Natural killer cell (primary cell): Measurements from ENCODE around the gene PGAM2. TPM values are rescaled to one million over a fixed set of nuclear protein-coding genes. Genes with fewer than 3 reads are reported as not detected.

Experiments used
- ATAC-seq, 3 donors: fragments of 150-1000 bp in 2 of 3; fragments of 200-7000 bp in 1 of 3; cut with Tn5 transposase; 1 replicate in 1 of 3; 2 replicates in 2 of 3; pipeline ENCODE4 v1.10.0; 2021; ENCODE audit warnings: mild to moderate bottlenecking in 2 of 3, moderate library complexity in 2 of 3
- DNase-seq, 2 donors: peaks; one replicate each; pipeline versions ENCODE4 v3.0.0 to v3.0.0-alpha.2; 2013 to 2021; ENCODE audit warnings: mixed read lengths in 1 of 2
- H3K27ac ChIP-seq: one replicate; pipeline ENCODE4 v1.5.1; 2013; ENCODE audit warnings: mild to moderate bottlenecking, low read length
- H3K27me3 ChIP-seq: one replicate; pipeline ENCODE4 v1.6.1; 2013; ENCODE audit warnings: low read length; ENCODE audit not compliant: control insufficient read depth, insufficient read depth
- H3K36me3 ChIP-seq: one replicate; pipeline ENCODE4 v1.6.1; 2013; ENCODE audit warnings: low read length; ENCODE audit not compliant: control insufficient read depth, insufficient read depth
- H3K4me1 ChIP-seq: one replicate; pipeline ENCODE4 v1.6.1; 2013; ENCODE audit warnings: low read length; ENCODE audit not compliant: control insufficient read depth, insufficient read depth
- H3K4me3 ChIP-seq: one replicate; pipeline ENCODE4 v1.5.1; 2013; ENCODE audit warnings: low read length
- H3K9me3 ChIP-seq: one replicate; pipeline ENCODE4 v1.6.1; 2013; ENCODE audit warnings: low read length; ENCODE audit not compliant: control insufficient read depth, insufficient read depth
- H3K27ac Mint-ChIP-seq, 2 donors: one replicate each; pipeline ENCODE4 v1.8.0; 2022; ENCODE audit warnings: mild to moderate bottlenecking in 2 of 2, mixed read lengths in 2 of 2, moderate library complexity in 1 of 2
- H3K27me3 Mint-ChIP-seq, 2 donors: one replicate each; pipeline ENCODE4 v1.8.0; 2022; ENCODE audit warnings: low read depth in 2 of 2, mixed read lengths in 2 of 2
- H3K36me3 Mint-ChIP-seq: one replicate; pipeline ENCODE4 v1.8.0; 2022; ENCODE audit warnings: mixed read lengths
- H3K4me1 Mint-ChIP-seq, 2 donors: one replicate each; pipeline ENCODE4 v1.8.0; 2022; ENCODE audit warnings: mixed read lengths in 2 of 2
- H3K4me3 Mint-ChIP-seq: one replicate; pipeline ENCODE4 v1.8.0; 2022; ENCODE audit warnings: mild to moderate bottlenecking, moderate library complexity, mixed read lengths
- H3K9me3 Mint-ChIP-seq, 2 donors: one replicate each; pipeline ENCODE4 v1.8.0; 2022; ENCODE audit warnings: mixed read lengths in 2 of 2
- CTCF ChIP-seq: fragments of 200-600 bp; IDR thresholded peaks from one replicate; pipeline ENCODE4 v1.8.0; 2022; ENCODE audit warnings: antibody characterized with exemption
- WGBS: methylation state at CpG from one replicate; pipeline ENCODE4 v1.1.7; 2013; ENCODE audit warnings: missing lambda C conversion rate; ENCODE audit not compliant: insufficient coverage; 5-methylcytosine and 5-hydroxymethylcytosine counted together
- intact Hi-C: fragments of 100-400 bp; cut with micrococcal nuclease; formaldehyde crosslinking; loops from one replicate; pipeline ENCODE4 v1.14.2; 2022
- total RNA-seq, 4 donors: library from RNA; stranded (reverse); fragments of 120-200 nt in 1 of 4; gene quantifications; one replicate each; pipeline versions ENCODE4 v1.2.3 to v1.2.4, GENCODE V29; 2013 to 2022

PGAM2 gene
- total RNA-seq, 3 donors from 2014 or later (not counting 1 experiment from before 2014, with no cell fraction given), result 1.0 to 1.9 (median 1.5) TPM

- Histone ChIP-seq H3K36me3 (no peaks in the 10 kb centered on the region), H3K4me1 (peaks cover 11% of the 10 kb centered on the region), H3K27ac (no peak overlapping the region), H3K4me3 (no peak overlapping the region), H3K27me3 (no peaks in the 10 kb centered on the region), H3K9me3 (no peaks in the 10 kb centered on the region)
- intact Hi-C loops, result no loop called here
- ATAC-seq (no peak), DNase-seq (no peak)
- H3K9me3 Mint-ChIP-seq, result no peaks in the 10 kb centered on the region
- peaks cover 1 to 3% of the 10 kb centered on the region in 2 donors for H3K27me3 Mint-ChIP-seq
- no peak overlapping the region for H3K4me3 Mint-ChIP-seq
- WGBS, result 95% methylated on average over 3 of the region's 3 CpGs
- no peak overlapping the region for H3K27ac Mint-ChIP-seq
- no peak for TF ChIP-seq CTCF
- H3K36me3 Mint-ChIP-seq, result no peaks in the 10 kb centered on the region
- H3K4me1 Mint-ChIP-seq, result no peaks in the 10 kb centered on the region
These were observed 30.4 kb upstream of the PGAM2 start for GRCh38 chr7:44095781-44096180.

GRCh38 chr7:44094883-44095592 is 29.7 kb upstream of the PGAM2 start:
- intact Hi-C loops, result no loop called here
- H3K4me3 Mint-ChIP-seq, result no peak overlapping the region
- no peak overlapping the region for H3K27ac Mint-ChIP-seq
- no peak for TF ChIP-seq CTCF
- no peak overlapping the region for H3K27ac ChIP-seq
- no peaks in the 10 kb centered on the region for H3K9me3 Mint-ChIP-seq
- H3K9me3 ChIP-seq, result no peaks in the 10 kb centered on the region
- no peak overlapping the region for H3K4me3 ChIP-seq
- no peaks in the 10 kb centered on the region for H3K4me1 Mint-ChIP-seq
- no peaks in the 10 kb centered on the region for H3K36me3 Mint-ChIP-seq
- H3K27me3 ChIP-seq, result no peaks in the 10 kb centered on the region
- H3K4me1 ChIP-seq, result peaks cover 11% of the 10 kb centered on the region
- 73% methylated on average over 2 of the region's 2 CpGs for WGBS
- H3K36me3 ChIP-seq, result no peaks in the 10 kb centered on the region
- ATAC-seq (no peak), DNase-seq (no peak)
- H3K27me3 Mint-ChIP-seq, result peaks cover 3 to 6% of the 10 kb centered on the region in 2 donors

- H3K4me1 Mint-ChIP-seq, result no peaks in the 10 kb centered on the region
- peaks cover 3 to 6% of the 10 kb centered on the region in 2 donors for H3K27me3 Mint-ChIP-seq
- H3K27ac Mint-ChIP-seq, result no peak overlapping the region
- Histone ChIP-seq H3K4me1 (peaks cover 11% of the 10 kb centered on the region), H3K27ac (no peak overlapping the region), H3K9me3 (no peaks in the 10 kb centered on the region), H3K4me3 (no peak overlapping the region), H3K36me3 (no peaks in the 10 kb centered on the region), H3K27me3 (no peaks in the 10 kb centered on the region)
- intact Hi-C loops, result no loop called here
- H3K4me3 Mint-ChIP-seq, result no peak overlapping the region
- WGBS, result 51% methylated on average over 2 of the region's 2 CpGs
- ATAC-seq, result no peak
- TF ChIP-seq CTCF, result no peak
- no peaks in the 10 kb centered on the region for H3K9me3 Mint-ChIP-seq
- no peaks in the 10 kb centered on the region for H3K36me3 Mint-ChIP-seq
- no peak for DNase-seq
These were observed 29.0 kb upstream of the PGAM2 start for GRCh38 chr7:44094365-44094764.
